Measurements from ENCODE around the gene PROB1. TPM values are rescaled to one million over a fixed set of nuclear protein-coding genes. Genes with fewer than 3 reads are reported as not detected.
"Not testable (repeated sequence)": the region's sequence is repeated elsewhere in the genome, so short reads cannot be mapped to it uniquely, and the experiment has no call there.

PROB1 gene
- total RNA-seq, 1 donor from 2014 or later, result 2.2 TPM

- Mint-ChIP-seq H3K27me3 (no peaks in the 10 kb centered on the region), H3K36me3 (ENCODE audit: insufficient read depth) (peaks cover 2% of the 10 kb centered on the region), H3K27ac (no peak overlapping the region), H3K4me3 (ENCODE audit: low read depth) (no peak overlapping the region), H3K9me3 (ENCODE audit: low read depth) (no peaks in the 10 kb centered on the region), H3K4me1 (ENCODE audit: low read depth) (no peaks in the 10 kb centered on the region)
- no peak for DNase-seq (ENCODE audit: low spot score, unreplicated experiment)
- TF ChIP-seq CTCF (IDR thresholded peaks at IDR 0.05; ENCODE audit: unreplicated experiment), result no peak
Measured at GRCh38 chr5:139410993-139411828, 16.3 kb upstream of the PROB1 start.

GRCh38 chr5:139410121-139410992, 15.5 kb upstream of the PROB1 start:
- H3K4me1 Mint-ChIP-seq (ENCODE audit: low read depth), result no peaks in the 10 kb centered on the region
- no peak overlapping the region for H3K4me3 Mint-ChIP-seq (ENCODE audit: low read depth)
- H3K9me3 Mint-ChIP-seq (ENCODE audit: low read depth), result no peaks in the 10 kb centered on the region
- H3K27ac Mint-ChIP-seq, result no peak overlapping the region
- H3K27me3 Mint-ChIP-seq, result no peaks in the 10 kb centered on the region
- H3K36me3 Mint-ChIP-seq (ENCODE audit: insufficient read depth), result peaks cover 2% of the 10 kb centered on the region
- DNase-seq (ENCODE audit: low spot score, unreplicated experiment), result no peak
- no peak for TF ChIP-seq CTCF (IDR thresholded peaks at IDR 0.05; ENCODE audit: unreplicated experiment)

- not testable (repeated sequence) for H3K27ac Mint-ChIP-seq; H3K9me3 Mint-ChIP-seq (ENCODE audit: low read depth); H3K4me1 Mint-ChIP-seq (ENCODE audit: low read depth); DNase-seq (ENCODE audit: low spot score, unreplicated experiment); H3K27me3 Mint-ChIP-seq; H3K36me3 Mint-ChIP-seq (ENCODE audit: insufficient read depth); H3K4me3 Mint-ChIP-seq (ENCODE audit: low read depth)
Measured at GRCh38 chr5:139409116-139409515, 14.2 kb upstream of the PROB1 start.

GRCh38 chr5:139408191-139408590, 13.3 kb upstream of the PROB1 start:
- TF ChIP-seq CTCF (IDR thresholded peaks at IDR 0.05; ENCODE audit: unreplicated experiment), result no peak
- H3K4me3 Mint-ChIP-seq (ENCODE audit: low read depth), result no peak overlapping the region
- H3K27ac Mint-ChIP-seq, result no peak overlapping the region
- H3K27me3 Mint-ChIP-seq, result no peaks in the 10 kb centered on the region
- H3K36me3 Mint-ChIP-seq (ENCODE audit: insufficient read depth), result no peaks in the 10 kb centered on the region
- peaks cover 7% of the 10 kb centered on the region for H3K4me1 Mint-ChIP-seq (ENCODE audit: low read depth)
- H3K9me3 Mint-ChIP-seq (ENCODE audit: low read depth), result no peaks in the 10 kb centered on the region
- DNase-seq (ENCODE audit: low spot score, unreplicated experiment), result no peak

- no peak overlapping the region for H3K27ac Mint-ChIP-seq
- H3K36me3 Mint-ChIP-seq (ENCODE audit: insufficient read depth), result no peaks in the 10 kb centered on the region
- H3K4me3 Mint-ChIP-seq (ENCODE audit: low read depth), result no peak overlapping the region
- no peaks in the 10 kb centered on the region for H3K9me3 Mint-ChIP-seq (ENCODE audit: low read depth)
- no peak for TF ChIP-seq CTCF (IDR thresholded peaks at IDR 0.05; ENCODE audit: unreplicated experiment)
- H3K27me3 Mint-ChIP-seq, result no peaks in the 10 kb centered on the region
- DNase-seq (ENCODE audit: low spot score, unreplicated experiment), result no peak
- H3K4me1 Mint-ChIP-seq (ENCODE audit: low read depth), result peaks cover 13% of the 10 kb centered on the region
Measured at GRCh38 chr5:139407517-139407916, 12.6 kb upstream of the PROB1 start.

Measured in progenitor cell of endocrine pancreas (in vitro differentiated cells).